HCT116 (cell line): ENCODE measurements around the gene NEK11. TPM values are rescaled to one million over a fixed set of nuclear protein-coding genes. Genes with fewer than 3 reads are reported as not detected.

ENCODE experiments used
- ATAC-seq: fragments of 200-7000 bp; cut with Tn5 transposase; 2 replicates; pipeline ENCODE4 v1.9.1; 2020; ENCODE audit warnings: mild to moderate bottlenecking, moderate library complexity
- BruUV-seq: library from RNA; stranded (reverse); fragments of 400-500 nt; replicated peaks from 2 replicates; lab custom pipeline; 2021; lab: Mats Ljungman, UMichigan
- CTCF ChIA-PET: fragments of 300-600 bp; sonication (Branson Sonifier 250); formaldehyde crosslinking; loops from one replicate; lab custom pipeline; 2021; ENCODE audit warnings: antibody characterized with exemption; lab: Charles Lee
- POLR2A ChIA-PET: fragments of 300-600, 350-600 bp; sonication (Branson Sonifier 250); formaldehyde crosslinking; loops from one replicate; lab custom pipeline; 2021; ENCODE audit warnings: antibody characterized with exemption; lab: Charles Lee
- RAD21 ChIA-PET, 2 experiments: fragments of 300-600 bp; sonication (Branson Sonifier 250); formaldehyde crosslinking; loops; one replicate each; lab custom pipeline; 2023; ENCODE audit warnings: low total read pairs in 2 of 2; ENCODE audit not compliant: uncharacterized antibody in 2 of 2, unreplicated experiment in 2 of 2, low non-redundant PET in 1 of 2; lab: Charles Lee
- DNase-seq: peaks from one replicate; pipeline ENCODE4 v3.0.0-alpha.2; 2010; ENCODE audit warnings: low read depth, low spot score
- H2AFZ ChIP-seq: fragments of 200-600 bp; shearing (Covaris generic), sonication (generic); 2 replicates; pipeline ENCODE4 v1.6.1; 2017; ENCODE audit warnings: low read depth, mixed run types, mixed read lengths, antibody characterized with exemption, low read length; ENCODE audit not compliant: poor library complexity, severe bottlenecking
- H3K27ac ChIP-seq: 2 replicates; pipeline ENCODE4 v1.5.1; 2012; ENCODE audit warnings: low read depth, low read length
- H3K27me3 ChIP-seq: fragments of 200-600 bp; sonication (generic); 2 replicates; pipeline ENCODE4 v1.6.1; 2016; ENCODE audit warnings: mixed run types, low read length, mixed read lengths; ENCODE audit not compliant: insufficient read depth
- H3K36me3 ChIP-seq, 2 experiments: fragments of 200-500 bp in 1 of 2; fragments of 200-600 bp in 1 of 2; sonication (Bioruptor generic) in 1 of 2; sonication (generic) in 1 of 2; 2 replicates each; pipeline versions ENCODE4 v1.5.1 to v1.6.1; 2014 to 2016; ENCODE audit warnings: low read length in 2 of 2, inconsistent platforms in 1 of 2, mixed read lengths in 1 of 2, mixed run types in 1 of 2; ENCODE audit not compliant: insufficient read depth in 2 of 2, control insufficient read depth in 1 of 2
- H3K4me1 ChIP-seq, 2 experiments: fragments of 200-600 bp in 1 of 2; sonication (generic) in 1 of 2; 2 replicates each; pipeline versions ENCODE4 v1.5.1 to v1.6.1; 2012 to 2017; ENCODE audit warnings: low read length in 2 of 2, inconsistent platforms in 1 of 2, mild to moderate bottlenecking in 1 of 2, mixed read lengths in 1 of 2, mixed run types in 1 of 2, moderate library complexity in 1 of 2; ENCODE audit not compliant: insufficient read depth in 2 of 2, control insufficient read depth in 1 of 2
- H3K4me2 ChIP-seq: fragments of 200-600 bp; sonication (generic); 2 replicates; pipeline ENCODE4 v1.6.1; 2017; ENCODE audit warnings: mixed run types, low read length, mixed read lengths
- H3K4me3 ChIP-seq, 2 experiments: fragments of 200-600 bp in 1 of 2; sonication (generic) in 1 of 2; replicated peaks in 1 of 2; 2 replicates each; pipeline ENCODE4 v1.5.1; 2011 to 2016; ENCODE audit warnings: low read length in 2 of 2, control low read depth in 1 of 2, low read depth in 1 of 2, mild to moderate bottlenecking in 1 of 2, mixed read lengths in 1 of 2, mixed run types in 1 of 2
- H3K79me2 ChIP-seq: fragments of 200-600 bp; sonication (generic); 2 replicates; pipeline ENCODE4 v1.6.1; 2017; ENCODE audit warnings: mild to moderate bottlenecking, mixed run types, low read length, moderate library complexity, mixed read lengths; ENCODE audit not compliant: insufficient read depth
- H3K9ac ChIP-seq: fragments of 200-600 bp; sonication (generic); 2 replicates; pipeline ENCODE4 v1.6.1; 2016; ENCODE audit warnings: low read length, mixed read lengths
- H3K9me2 ChIP-seq: fragments of 200-600 bp; sonication (generic), shearing (Covaris generic); 2 replicates; pipeline ENCODE4 v1.6.1; 2017; ENCODE audit warnings: mixed run types, mild to moderate bottlenecking, moderate library complexity; ENCODE audit not compliant: insufficient read depth
- H3K9me3 ChIP-seq, 2 experiments: fragments of 200-500 bp in 1 of 2; fragments of 200-600 bp in 1 of 2; sonication (Bioruptor generic) in 1 of 2; sonication (generic) in 1 of 2; 2 replicates each; pipeline ENCODE4 v1.6.1; 2014 to 2017; ENCODE audit warnings: low read length in 2 of 2, mixed read lengths in 2 of 2, inconsistent platforms in 1 of 2, low read depth in 1 of 2, mild to moderate bottlenecking in 1 of 2, mixed run types in 1 of 2, moderate library complexity in 1 of 2; ENCODE audit not compliant: control insufficient read depth in 1 of 2, insufficient read depth in 1 of 2
- H4K20me1 ChIP-seq: fragments of 200-600 bp; sonication (generic), shearing (Covaris generic); 2 replicates; pipeline ENCODE4 v1.6.1; 2017; ENCODE audit warnings: mixed run types, mild to moderate bottlenecking, moderate library complexity; ENCODE audit not compliant: insufficient read depth
- CEBPB ChIP-seq: IDR thresholded peaks from 2 replicates; pipeline ENCODE4 v1.6.1; 2012; ENCODE audit warnings: low read depth
- EGR1 ChIP-seq: IDR thresholded peaks from 2 replicates; pipeline ENCODE4 v1.6.1; 2012; ENCODE audit warnings: low read depth
- ELF1 ChIP-seq: IDR thresholded peaks from 2 replicates; pipeline ENCODE4 v1.6.1; 2012; ENCODE audit warnings: low read depth, borderline replicate concordance
- EZH2 ChIP-seq: fragments of 200-600 bp; sonication (generic); IDR thresholded peaks from 2 replicates; pipeline ENCODE4 v1.6.1; 2017; ENCODE audit warnings: antibody characterized with exemption, mixed run types
- EZH2phosphoT487 ChIP-seq: fragments of 200-600 bp; IDR thresholded peaks from 2 replicates; pipeline ENCODE4 v1.6.1; 2018; ENCODE audit warnings: antibody characterized with exemption, borderline replicate concordance
- RAD21 ChIP-seq: IDR thresholded peaks from 2 replicates; pipeline ENCODE4 v1.6.1; 2012; ENCODE audit warnings: low read depth, mild to moderate bottlenecking
- SIN3A ChIP-seq: IDR thresholded peaks from 2 replicates; pipeline ENCODE4 v1.6.1; 2012; ENCODE audit warnings: low read depth
- SP1 ChIP-seq: IDR thresholded peaks from 2 replicates; pipeline ENCODE4 v1.6.1; 2012; ENCODE audit warnings: low read depth
- SRF ChIP-seq: IDR thresholded peaks from 2 replicates; pipeline ENCODE4 v1.6.1; 2012; ENCODE audit warnings: low read depth
- TCF7L2 ChIP-seq: IDR thresholded peaks from 2 replicates; pipeline ENCODE4 v1.7.0; 2011; ENCODE audit warnings: borderline replicate concordance, inconsistent platforms; ENCODE audit not compliant: insufficient read depth, insufficient read length; ENCODE audit errors: extremely low read depth
- ZBTB33 ChIP-seq: IDR thresholded peaks from 2 replicates; pipeline ENCODE4 v1.6.1; 2011; ENCODE audit warnings: mild to moderate bottlenecking, low read length, moderate library complexity; ENCODE audit not compliant: insufficient replicate concordance; ENCODE audit errors: extremely low read depth
- ZNF274 ChIP-seq: fragments of 200-500 bp; sonication (Bioruptor generic); IDR thresholded peaks from 2 replicates; pipeline ENCODE4 v1.6.1; 2014; ENCODE audit warnings: mild to moderate bottlenecking, low read depth, low read length, inconsistent platforms
- intact Hi-C: fragments of 100-400 bp; cut with micrococcal nuclease; formaldehyde crosslinking; loops from 2 replicates; pipeline ENCODE4 v1.10.0; 2022
- total RNA-seq: library from RNA; stranded (reverse); gene quantifications from one replicate; pipeline ENCODE4 v1.2.1, GENCODE V29; 2021; ENCODE audit not compliant: unreplicated experiment
- TF ChIP-seq, protein P1 (sequence below), 3 experiments: fragments of 200-600 bp in 1 of 3; sonication (generic) in 1 of 3; IDR thresholded peaks in 2 of 3; conservative IDR thresholded peaks in 1 of 3; 2 replicates each; pipeline ENCODE4 v1.5.1; 2012 to 2017; ENCODE audit warnings: low read depth in 2 of 3, low read length in 2 of 3, antibody characterized with exemption in 1 of 3, borderline replicate concordance in 1 of 3, control low read depth in 1 of 3, mild to moderate bottlenecking in 1 of 3, mixed read lengths in 1 of 3, mixed run types in 1 of 3, moderate library complexity in 1 of 3; ENCODE audit not compliant: insufficient read depth in 1 of 3
- TF ChIP-seq, protein P2 (sequence below): IDR thresholded peaks from 2 replicates; pipeline ENCODE4 v1.6.1; 2012
- TF ChIP-seq, protein P3 (sequence below): IDR thresholded peaks from 2 replicates; pipeline ENCODE4 v1.6.1; 2012

Gene NEK11
- total RNA-seq, 1 experiment from 2014 or later, result 3.1 TPM

DNA sequence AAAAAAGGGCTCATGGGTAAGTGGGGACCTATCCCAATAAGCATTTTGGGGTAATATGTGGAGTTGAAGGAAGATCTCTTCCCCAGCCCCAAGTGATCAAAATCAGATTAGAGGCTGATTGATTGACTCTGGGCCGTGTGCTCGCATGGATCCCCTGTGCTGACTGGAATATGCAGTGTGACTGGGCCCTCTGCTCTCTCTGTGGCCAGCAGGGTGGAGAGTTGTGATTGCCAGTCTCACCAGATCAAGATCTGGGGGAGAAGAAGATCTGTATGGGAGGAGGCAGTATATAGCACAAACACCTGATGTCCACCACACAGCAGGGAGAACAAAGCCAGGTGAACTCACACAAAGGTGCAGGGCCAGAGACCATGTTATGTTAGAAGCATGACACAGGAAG is 363.7 kb downstream of the NEK11 start:
- BruUV-seq, result no TSS peak
- Histone ChIP-seq H3K36me3 (no peaks in the 10 kb centered on the region), H4K20me1 (no peaks in the 10 kb centered on the region), H3K4me2 (no peak overlapping the region), H3K9me2 (no peaks in the 10 kb centered on the region), H3K79me2 (no peaks in the 10 kb centered on the region), H3K4me3 (no peak overlapping the region), H3K27me3 (no peaks in the 10 kb centered on the region), H3K9ac (no peak overlapping the region), H2AFZ (no peak overlapping the region), H3K4me1 (no peaks in the 10 kb centered on the region), H3K27ac (no peak overlapping the region), H3K9me3 (no peaks in the 10 kb centered on the region)
- DNase-seq (no peak), ATAC-seq (no peak)
- ChIA-PET CTCF (no interaction called here), RAD21 (no interaction called here), POLR2A (no interaction called here)
- TF ChIP-seq ELF1 (no peak), EZH2 (no peak), ZBTB33 (no peak), SP1 (no peak), CEBPB (no peak), EZH2phosphoT487 (no peak), SRF (no peak), EGR1 (no peak), ZNF274 (no peak), TCF7L2 (no peak), SIN3A (no peak), RAD21 (no peak)
- TF ChIP-seq, protein P1, sequence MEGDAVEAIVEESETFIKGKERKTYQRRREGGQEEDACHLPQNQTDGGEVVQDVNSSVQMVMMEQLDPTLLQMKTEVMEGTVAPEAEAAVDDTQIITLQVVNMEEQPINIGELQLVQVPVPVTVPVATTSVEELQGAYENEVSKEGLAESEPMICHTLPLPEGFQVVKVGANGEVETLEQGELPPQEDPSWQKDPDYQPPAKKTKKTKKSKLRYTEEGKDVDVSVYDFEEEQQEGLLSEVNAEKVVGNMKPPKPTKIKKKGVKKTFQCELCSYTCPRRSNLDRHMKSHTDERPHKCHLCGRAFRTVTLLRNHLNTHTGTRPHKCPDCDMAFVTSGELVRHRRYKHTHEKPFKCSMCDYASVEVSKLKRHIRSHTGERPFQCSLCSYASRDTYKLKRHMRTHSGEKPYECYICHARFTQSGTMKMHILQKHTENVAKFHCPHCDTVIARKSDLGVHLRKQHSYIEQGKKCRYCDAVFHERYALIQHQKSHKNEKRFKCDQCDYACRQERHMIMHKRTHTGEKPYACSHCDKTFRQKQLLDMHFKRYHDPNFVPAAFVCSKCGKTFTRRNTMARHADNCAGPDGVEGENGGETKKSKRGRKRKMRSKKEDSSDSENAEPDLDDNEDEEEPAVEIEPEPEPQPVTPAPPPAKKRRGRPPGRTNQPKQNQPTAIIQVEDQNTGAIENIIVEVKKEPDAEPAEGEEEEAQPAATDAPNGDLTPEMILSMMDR (IDR thresholded peaks at IDR 0.05 in 2 of 3, conservative IDR thresholded peaks at IDR 0.05 in 1 of 3; ENCODE audit: borderline replicate concordance in 1 of 3, insufficient read depth in 1 of 3, low read depth in 2 of 3, low read length in 2 of 3), result no peak
- TF ChIP-seq, protein P2, sequence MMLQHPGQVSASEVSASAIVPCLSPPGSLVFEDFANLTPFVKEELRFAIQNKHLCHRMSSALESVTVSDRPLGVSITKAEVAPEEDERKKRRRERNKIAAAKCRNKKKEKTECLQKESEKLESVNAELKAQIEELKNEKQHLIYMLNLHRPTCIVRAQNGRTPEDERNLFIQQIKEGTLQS, result no peak
- TF ChIP-seq, protein P3, sequence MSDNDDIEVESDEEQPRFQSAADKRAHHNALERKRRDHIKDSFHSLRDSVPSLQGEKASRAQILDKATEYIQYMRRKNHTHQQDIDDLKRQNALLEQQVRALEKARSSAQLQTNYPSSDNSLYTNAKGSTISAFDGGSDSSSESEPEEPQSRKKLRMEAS, result no peak
- intact Hi-C loops, result no loop called here
